Amniotic epithelial cell (primary cell): ENCODE measurements around the gene TTC7B.
"Not testable (repeated sequence)": the region's sequence is repeated elsewhere in the genome, so short reads cannot be mapped to it uniquely, and the experiment has no call there.

ENCODE experiments used
- DNase-seq: peaks from one replicate; pipeline ENCODE4 v3.0.0-alpha.2; 2010; ENCODE audit warnings: low read depth

TTC7B gene

DNA sequence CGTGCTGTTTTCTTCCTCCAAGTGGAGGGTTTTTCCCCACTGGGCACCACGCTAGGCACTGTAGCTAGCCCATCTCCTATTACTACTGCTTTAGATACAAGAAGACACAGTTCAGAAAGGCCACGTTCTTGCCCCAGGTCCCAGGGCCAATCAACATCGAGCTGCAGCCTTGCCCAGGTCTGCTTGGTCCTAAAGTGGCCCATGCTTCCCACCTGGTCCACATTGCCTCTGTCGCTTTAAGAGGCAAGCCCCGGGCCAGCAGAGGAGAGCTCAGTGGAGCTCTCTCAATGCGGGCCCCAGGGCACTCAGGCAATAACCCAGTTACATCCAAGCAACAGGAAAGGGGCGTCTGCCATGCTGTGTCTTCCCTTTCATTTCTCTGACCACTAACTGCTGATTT, 271.3 kb downstream of the TTC7B start:
- no peak for DNase-seq

DNA sequence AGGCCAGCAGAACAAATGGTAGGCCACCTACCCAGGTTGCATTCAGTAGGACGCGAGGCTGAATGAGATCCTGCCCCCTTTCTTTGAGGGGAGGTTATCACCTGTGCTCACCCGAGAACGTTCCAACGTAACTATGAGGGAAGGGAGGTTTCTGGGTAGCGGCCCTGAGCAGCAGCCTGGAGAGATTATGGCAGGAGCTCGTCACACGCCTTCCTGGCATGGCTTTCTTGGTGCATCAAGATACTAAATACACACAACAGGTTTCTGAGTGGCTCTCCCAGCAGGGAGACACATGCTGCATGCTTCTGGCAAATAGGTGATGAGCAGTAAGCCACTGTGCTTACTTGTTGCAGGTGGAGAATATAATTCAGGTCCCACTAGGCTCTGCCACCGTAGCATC, 271.7 kb downstream of the TTC7B start:
- DNase-seq = no peak

DNA sequence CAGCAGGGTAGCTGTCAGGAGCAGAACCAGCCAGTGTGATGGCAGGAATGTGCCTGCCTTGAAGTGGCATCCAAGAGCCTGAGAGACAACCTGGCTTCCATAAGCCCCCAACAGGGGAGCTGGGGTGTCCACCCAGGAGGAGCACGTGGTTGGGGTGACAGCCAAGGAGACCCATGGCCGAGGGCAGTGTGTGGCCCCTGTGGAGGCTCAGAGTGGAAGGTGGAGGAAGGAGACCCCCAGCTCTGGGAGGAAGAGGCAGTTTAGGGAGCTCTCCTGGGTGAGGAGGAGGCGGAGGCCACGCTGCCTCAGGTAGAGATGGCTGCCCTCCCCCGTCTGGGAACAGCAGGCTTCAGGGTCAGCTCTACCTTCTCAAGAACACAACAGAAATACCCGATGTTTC, 272.4 kb downstream of the TTC7B start:
- DNase-seq = no peak

DNA sequence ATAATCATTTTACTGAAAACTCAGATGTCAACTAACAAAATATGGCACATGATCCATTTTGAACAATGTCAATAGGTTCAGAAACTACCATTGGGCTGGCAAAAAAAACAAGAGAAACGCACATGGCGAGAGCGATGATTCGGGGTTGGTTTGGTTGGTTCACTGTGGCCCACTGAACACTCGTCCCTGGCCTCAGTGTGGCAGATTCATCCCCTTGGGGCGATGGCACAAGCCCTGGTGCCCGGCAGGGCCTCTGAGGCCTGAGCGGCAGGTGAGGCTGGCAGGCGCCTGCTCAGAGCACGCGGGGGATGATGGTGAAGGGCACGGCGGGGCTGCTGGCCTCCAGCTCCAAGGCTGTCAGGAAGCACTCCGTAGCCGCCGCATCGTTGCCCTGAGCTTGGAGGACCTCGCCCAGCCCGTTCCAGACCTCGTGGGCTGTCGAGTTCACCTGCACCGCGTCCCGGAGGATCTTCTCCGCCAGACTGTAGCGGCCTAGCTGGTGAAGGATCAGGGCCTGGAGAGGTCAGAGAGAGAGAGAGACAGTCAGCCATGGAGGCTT, 275.1 kb downstream of the TTC7B start:
- DNase-seq = no peak

DNA sequence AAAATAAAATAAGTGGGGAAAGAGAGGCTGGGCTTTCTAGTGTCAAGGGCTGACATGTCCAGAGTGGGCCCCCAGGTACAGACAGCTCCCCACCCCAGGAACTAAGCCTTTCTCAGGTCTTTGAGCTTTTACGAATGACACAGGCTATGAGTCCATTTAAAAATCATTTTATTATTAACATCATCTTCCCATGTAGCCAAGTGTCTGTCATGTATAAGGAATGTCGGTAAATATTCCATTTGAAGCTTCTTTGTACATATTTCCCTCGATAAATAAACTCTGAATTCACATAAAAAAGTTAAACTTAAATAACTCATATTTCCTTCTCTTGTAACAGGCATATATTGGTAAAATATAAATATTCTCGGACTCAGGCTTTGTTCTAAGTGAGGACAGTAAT, 275.8 kb downstream of the TTC7B start:
- DNase-seq = no peak

DNA sequence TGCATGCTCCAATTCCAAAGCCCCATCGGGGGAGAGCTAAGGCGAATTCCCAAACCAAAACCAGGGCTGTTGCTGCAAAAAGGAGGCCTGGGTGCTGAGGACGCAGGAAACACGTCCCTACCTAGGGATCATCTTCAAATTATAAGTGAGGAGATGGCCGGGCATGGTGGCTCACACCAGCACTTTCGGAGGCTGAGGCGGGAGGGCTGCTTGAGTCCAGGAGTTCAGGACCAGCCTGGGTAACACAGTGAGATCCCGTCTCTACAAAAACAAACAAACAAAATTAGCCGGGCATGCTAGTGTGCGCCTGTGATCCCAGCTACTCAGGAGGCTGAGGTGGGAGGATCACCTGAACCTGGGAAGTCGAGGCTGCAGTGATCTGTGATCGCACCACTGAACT, 276.2 kb downstream of the TTC7B start:
- no peak for DNase-seq

DNA sequence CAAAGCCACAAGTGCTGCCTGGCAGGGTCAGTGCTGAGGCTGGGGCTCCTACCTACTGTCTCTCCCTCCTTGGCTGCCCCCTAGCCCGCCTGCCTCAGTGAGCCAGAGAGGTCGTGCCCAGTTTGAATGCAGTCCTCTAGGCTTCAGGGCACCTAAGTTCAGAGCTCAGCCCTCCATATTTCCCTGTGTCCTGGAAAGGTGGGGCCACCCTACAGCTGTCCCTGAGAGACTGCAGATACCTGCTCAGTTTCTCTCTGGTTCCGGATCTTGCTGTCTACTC, 276.8 kb downstream of the TTC7B start:
- no peak for DNase-seq

DNA sequence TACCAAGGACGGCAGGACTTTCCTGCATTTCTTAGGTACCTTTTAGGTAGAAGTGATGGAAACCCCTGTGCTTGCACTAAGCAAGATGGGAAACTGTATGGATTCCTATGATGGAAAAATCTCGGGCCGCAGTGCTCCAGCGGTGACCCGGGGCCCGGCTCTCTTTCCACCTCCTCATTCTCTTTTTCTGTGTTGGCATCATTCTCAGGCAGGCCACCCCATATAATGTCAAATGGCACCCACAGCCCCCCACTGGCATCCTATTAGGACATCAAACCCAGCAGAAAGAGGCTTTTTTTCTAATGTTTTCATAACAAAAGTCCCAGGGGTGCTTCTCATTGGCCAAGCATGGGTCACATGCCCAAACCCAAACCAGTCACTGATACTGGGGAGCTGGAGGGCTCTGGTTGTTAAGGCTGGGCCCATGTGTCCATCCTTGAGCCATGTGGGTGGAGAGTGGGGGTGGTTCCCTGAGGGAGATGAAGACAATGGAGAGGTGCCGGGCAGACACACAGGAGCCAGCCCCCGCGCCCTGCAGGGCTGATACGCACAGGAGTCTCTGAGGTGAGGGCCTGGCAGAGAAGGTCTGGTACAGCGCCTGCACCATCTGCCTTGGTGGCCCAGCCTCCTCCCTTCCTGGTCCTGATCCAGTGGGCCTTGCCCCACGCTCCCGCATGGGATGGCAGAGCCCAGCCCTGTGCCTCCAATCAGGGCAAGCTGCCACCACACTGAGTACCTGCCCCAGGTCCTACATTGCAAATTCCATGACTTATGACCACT, 277.3 kb downstream of the TTC7B start:
- DNase-seq = no peak

DNA sequence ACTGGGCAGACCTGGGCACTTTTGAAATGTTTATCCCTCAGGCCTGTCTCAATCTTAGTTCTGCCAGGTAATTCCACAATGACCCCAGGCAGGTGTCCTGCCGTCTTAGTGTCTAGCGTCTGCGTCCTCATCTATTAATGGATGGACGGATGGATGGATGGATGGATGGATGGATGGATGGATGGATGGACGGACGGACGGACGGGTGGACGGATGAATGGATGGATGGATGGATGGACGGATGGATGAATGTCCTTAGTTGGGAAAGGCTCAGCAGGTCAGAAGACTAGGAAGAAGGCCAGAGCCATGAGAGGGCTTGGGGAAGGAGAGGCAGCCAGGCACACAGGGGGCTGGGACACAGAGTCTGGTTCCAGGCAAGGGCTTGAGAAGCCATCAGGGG, 278.1 kb downstream of the TTC7B start:
- no peak for DNase-seq

DNA sequence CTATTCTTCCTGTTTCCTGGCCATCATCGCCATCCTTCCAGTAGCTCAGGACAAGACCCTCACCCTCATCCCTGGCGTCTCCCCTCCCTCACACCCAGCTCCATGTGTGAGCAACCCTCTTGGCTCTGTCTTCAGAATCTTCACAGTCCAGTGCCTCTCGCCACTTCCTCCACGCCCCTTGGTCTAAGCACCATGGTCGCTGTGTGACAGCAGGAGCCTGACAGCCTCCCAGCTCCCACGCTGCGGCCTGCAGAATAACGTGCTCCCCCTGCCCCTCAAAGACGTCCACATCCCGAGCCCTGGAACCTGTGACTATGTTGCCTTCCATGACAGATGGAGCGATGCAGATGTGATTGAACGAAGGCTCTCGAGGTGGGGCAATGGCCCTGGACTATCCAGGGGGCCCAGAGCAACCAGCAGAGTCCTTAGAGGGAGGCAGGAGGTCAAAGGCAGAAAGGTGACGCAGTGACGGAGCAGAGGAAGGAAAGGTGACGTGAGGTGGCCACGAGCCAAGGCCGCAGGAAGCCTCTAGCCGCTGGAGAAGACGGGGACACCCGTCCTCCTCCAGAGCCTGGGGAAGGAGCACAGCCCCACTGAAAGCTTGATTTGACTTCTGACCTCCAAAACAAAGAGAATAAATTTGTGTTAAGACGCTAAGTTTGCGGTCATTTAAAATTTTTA, 279.6 kb downstream of the TTC7B start:
- no peak for DNase-seq

DNA sequence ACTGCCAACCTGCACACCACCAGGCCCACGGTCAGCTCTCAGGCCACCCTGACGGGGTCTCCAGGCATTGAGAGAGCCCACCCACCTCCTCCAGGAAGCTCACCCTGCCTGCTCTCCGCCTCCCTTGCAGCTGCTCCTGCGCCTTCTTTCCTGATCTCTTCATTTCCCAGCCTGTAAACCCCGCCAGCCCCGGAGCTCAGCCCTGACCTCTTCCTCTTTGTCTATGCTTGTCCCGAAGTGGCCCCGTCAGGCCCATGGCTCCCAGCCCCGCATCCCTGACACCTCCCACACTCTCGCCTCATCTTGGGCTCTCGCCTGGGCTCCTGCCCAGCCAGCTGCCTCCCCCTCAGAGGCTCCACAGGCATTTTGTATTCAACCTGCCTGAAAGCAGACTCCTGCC, 280.1 kb downstream of the TTC7B start:
- no peak for DNase-seq

DNA sequence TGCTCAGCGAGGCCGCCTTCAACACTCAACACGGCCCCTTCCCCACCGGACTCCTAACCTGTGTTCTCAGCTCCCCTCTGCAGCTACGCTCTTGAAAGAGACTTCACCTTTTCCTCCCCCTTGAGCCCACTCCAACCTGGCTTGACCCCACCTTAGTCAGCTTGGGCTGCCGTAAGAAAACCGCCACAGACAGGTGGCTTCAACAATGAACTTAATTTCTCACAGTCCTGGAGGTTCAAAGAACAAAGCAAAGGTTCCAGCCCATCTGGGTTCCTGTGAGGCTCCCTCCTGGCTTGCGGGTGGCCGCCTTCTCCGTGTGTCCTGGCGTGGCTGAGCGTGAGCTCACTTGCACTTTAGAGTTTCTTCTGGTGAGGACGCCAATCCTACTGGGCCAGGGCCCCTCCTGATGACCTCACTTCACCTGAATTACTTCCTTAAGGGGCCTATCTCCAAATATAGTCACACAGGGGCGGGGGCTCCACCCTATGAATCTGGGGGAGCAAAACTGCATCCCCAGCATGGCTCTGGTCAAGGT, 280.6 kb downstream of the TTC7B start:
- no peak for DNase-seq

DNA sequence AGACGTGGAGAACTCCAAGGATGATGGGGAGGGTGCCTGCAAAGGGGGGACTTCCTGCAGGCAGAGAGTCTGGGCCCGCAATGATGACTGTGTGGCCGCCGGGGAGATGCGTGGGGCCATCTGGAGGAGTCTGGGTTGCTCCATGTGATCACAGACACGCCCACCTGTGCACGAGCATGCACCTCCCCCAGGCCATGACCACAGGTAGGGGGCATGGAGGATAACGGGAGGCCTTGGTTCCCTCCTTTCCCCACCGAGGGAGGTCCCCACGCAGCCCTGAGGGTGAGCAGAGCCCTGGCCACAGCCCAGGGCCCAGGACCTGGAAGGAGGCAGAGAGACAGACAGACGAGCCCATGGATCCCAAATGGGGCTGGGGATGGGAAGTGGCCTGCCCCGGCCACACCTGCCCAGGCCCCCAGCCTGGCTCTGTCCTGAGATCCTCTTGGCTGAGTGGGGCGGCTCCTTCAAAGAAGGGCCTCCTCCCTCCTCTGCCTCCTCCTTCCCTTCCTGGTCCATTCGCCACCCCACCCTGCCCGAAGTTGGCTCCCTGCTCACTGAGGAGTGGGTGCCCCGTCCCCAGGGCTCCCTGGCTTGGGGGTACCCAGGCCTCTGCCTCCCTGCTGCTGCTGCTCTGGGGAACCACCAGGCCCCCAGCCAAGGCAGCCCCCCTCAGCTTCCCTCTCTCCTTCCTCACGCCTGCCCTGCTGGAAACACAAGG, 281.2 kb downstream of the TTC7B start:
- no peak for DNase-seq

DNA sequence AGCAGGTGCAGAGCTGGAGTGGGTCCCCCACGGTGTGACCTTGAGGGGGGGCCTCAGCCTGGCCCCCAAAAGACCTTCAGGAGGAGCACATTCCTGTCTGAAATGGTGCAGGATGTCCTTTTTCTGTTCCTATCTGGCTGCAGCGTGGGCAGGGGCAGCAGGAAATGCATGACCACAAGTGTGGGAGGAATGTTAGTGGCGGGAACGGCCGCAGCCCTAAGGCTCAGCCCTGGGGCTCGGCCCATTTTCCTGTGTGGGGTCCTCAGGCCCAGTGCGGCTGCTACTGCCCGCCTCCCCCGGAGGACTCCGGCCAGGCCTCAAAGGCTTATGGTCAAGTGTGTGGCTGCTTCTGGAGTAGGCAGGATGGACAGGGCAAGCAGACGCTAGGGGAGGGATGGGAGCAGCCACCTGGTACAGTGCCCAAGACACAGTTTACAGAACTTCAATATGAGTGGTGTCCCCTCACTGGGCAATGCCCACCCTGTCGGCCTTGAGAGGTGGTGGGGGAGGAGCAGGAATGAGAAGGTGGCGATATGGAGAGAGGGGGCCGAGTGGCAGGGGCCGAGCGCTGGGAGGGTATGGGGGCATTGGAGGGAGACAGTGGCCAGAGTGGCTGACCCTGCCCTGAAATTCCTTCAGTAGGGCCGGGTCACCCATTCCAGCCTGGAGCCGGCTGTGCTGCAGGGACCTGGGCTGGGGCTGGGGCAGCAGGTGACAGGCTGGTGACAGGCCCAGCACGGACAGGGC, 282.0 kb downstream of the TTC7B start:
- peak; percentile 71 for DNase-seq

DNA sequence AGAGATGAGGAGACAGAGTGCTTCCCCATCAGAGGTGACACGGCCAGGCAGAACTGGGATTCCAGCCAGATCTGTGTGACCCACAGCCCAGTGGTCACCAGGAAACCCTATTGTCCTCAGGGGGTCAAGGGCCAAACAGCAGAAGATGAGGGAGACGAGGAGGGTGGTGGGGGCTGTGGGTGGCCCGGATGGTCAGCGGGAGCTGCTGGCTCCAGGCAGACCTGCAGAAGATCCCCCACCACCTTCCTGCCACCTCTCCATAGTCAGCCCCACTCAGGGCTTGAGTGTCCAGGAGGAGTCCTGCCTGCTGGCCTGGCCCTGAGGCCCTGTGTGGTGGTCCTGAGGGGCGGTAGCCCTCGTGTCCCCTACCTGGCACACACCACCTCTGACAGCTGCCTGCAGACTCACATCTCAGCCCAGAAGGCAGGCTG, 282.6 kb downstream of the TTC7B start:
- DNase-seq = no peak

DNA sequence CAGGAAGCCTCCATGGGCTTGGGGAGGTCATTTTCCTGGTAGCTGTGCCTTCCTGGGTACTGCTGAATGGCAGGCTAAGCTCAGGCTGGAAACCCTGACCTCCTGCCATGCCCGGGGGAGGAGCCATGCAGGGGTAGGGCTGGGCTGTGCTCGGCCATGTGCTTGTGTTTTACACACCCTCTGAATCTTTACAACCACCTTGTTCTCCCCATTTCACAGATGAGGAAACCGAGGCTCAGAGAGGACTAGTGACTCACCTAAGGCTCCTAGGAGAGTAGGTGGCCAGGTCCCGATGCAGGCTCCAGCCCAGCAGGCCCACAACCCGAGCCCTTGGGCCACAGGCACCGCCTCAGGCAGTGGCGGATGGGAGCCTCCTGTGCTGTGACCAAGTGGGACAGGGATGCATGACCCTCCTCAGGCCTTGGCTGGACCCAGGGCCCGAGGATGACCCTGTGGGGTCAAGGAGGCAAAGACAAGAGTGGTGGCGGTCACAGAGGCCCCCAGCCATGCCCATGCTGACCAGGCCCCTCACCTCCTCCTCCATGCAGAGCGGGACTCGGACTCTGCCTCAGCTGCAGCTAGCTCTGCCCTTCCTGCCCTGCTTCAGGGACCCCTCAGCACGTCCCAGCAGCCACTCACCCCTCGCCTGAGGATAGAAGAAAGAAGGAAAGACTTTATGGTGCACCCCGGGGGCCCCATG, 283.3 kb downstream of the TTC7B start:
- DNase-seq = no peak

DNA sequence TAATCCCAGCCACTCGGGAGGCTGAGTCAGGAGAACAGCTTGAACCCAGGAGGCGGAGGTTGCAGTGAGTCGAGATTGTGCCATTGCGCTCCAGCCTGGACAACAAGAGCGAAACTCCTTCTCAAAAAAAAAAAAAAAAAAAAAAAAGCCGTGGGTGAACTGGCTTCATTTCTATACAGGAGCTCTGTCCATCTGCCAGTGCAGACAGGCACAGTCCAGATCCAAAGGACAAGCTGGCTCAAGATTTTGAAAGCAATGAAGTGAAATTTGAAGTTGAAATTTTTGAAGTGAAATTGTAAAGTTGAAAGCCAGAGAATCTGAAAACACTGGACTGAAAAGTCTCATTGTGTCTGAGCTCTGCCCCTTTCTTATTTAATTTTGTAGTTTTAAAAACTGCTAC, 284.7 kb downstream of the TTC7B start:
- DNase-seq = no peak

DNA sequence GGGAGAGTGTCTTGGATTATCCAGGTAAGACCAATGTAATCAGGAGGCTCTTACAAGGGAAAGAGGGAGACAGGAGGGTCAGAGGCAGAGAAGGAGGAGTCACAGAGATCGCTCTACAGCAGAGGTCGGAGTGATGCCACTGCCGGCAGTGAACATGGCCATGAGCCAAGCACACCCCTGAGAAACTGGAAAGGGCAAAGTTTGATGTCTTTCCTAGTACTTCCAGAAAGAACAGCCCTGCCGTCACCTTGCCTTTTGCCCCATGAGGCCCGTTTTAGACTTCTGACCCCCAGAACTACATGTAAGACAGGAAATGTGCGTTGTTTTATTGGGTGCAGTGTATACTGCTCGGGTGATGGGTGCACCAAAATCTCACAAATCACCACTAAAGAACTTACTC, 285.7 kb downstream of the TTC7B start:
- DNase-seq = no peak

DNA sequence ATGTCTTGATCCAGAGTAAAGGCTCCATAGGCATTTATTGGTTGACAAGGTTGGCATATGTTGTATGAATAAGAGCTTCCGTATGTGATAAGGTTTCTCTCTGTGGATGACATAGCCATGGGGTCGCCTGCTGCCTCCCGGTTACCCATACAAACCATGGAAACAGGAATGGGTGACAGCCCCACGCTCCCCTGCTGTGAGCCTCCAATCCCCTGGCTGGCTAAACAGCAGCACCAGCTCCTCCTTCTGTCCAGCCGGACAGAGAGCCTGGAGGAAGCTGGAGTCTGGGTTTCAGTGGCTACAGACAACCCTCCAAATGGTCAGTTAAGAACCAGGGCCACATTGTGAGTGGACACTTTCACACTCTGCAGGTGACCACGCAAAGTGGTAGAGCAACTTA, 288.3 kb downstream of the TTC7B start:
- no peak for DNase-seq

DNA sequence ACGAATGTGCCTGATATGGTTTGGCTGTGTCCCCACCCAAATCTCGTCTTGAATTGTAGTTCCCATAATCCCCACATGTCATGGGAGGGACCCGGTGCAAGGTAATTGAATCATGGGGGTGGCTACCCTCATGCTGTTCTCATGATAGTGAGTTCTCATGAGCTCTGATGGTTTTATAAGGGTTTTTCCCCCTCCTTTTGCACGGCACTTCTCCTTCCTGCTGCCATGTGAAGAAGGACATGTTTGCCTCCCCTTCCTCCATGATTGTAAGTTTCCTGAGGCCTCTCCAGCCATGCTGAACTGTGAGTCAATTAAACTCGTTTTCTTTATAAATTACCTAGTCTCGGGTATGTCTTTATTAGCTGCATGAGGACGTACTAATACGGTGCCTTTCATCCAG, 289.7 kb downstream of the TTC7B start:
- DNase-seq = not testable (repeated sequence)

DNA sequence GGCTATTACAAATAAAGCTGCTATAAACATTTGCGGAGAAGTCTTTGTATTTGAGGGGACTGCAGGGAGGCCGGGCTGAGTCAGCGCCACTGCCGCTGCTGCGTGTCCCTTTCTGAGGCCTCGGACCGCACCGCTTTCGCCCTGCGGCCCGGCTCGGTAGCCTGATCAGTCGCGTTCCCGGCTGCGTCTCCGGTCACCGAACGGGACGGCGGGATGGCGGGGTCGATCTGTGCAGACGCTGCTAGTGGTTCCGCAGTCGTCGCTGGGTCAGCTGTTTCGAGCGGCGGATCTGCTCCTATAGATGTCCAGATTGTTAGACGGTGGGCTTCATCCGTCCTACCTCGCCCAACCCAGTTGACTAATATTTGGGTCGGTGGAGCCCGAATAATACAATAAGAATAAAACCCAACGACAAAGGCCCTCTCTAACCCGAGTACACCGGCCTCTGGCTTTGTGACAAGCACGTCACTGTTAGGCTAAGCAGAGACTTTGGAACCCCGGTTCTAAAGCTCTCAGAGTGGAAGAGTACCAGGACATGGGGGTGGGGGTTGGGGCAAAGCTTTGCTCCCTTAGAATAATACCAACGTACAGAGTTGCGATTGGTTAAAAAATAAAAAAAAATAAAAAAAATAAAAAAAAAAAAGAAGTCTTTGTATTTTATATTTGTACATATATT, 290.7 kb downstream of the TTC7B start:
- not testable (repeated sequence) for DNase-seq
